NOMO-1 treated with dmso at 0.1 percent for 144 hours (cell line): ENCODE results near the gene LRFN4.

Experiments
- DNase-seq: peaks from one replicate; lab custom pipeline; 2025; ENCODE audit not compliant: unreplicated experiment; lab: John Stamatoyannopoulos, UW

LRFN4 gene

GRCh38 chr11:66870616-66871520 lies 14.0 kb downstream of the LRFN4 start:
- DNase-seq, result no peak

- DNase-seq, result no peak
These were observed 14.6 kb downstream of the LRFN4 start for GRCh38 chr11:66871521-66871901.

- DNase-seq, result no peak
These were observed 17.4 kb downstream of the LRFN4 start for GRCh38 chr11:66874232-66874631.

GRCh38 chr11:66875378-66875777 lies 18.5 kb downstream of the LRFN4 start:
- DNase-seq, result no peak

- no peak for DNase-seq
These were observed 20.9 kb downstream of the LRFN4 start for GRCh38 chr11:66877588-66878385.

GRCh38 chr11:66878474-66878873 lies 21.6 kb downstream of the LRFN4 start:
- DNase-seq, result no peak

GRCh38 chr11:66879000-66879399 lies 22.1 kb downstream of the LRFN4 start:
- DNase-seq, result no peak

GRCh38 chr11:66879583-66879982 lies 22.7 kb downstream of the LRFN4 start:
- no peak for DNase-seq

GRCh38 chr11:66879999-66880398 lies 23.1 kb downstream of the LRFN4 start:
- no peak for DNase-seq

GRCh38 chr11:66880496-66881450 lies 23.9 kb downstream of the LRFN4 start:
- DNase-seq, result no peak

GRCh38 chr11:66881451-66881835 lies 24.6 kb downstream of the LRFN4 start:
- DNase-seq, result no peak

GRCh38 chr11:66881927-66882452 lies 25.1 kb downstream of the LRFN4 start:
- DNase-seq, result no peak

GRCh38 chr11:66882561-66883015 lies 25.7 kb downstream of the LRFN4 start:
- DNase-seq, result no peak

- DNase-seq, result peak; percentile 11
These were observed 26.4 kb downstream of the LRFN4 start for GRCh38 chr11:66883016-66883965.

- DNase-seq, result no peak
These were observed 27.6 kb downstream of the LRFN4 start for GRCh38 chr11:66884443-66884842.

- DNase-seq, result no peak
These were observed 28.6 kb downstream of the LRFN4 start for GRCh38 chr11:66885469-66885868.

GRCh38 chr11:66885950-66886440 lies 29.1 kb downstream of the LRFN4 start:
- DNase-seq, result no peak

- DNase-seq, result no peak
These were observed 29.9 kb downstream of the LRFN4 start for GRCh38 chr11:66886671-66887221.

- DNase-seq, result no peak
These were observed 30.7 kb downstream of the LRFN4 start for GRCh38 chr11:66887526-66887925.
